GM19238 (cell line): ENCODE data around the gene NAV2.
A peak's percentile ranks its signal among the peaks of the same experiment; 100 is the strongest.
"Not testable (repeated sequence)": the region's sequence is repeated elsewhere in the genome, so short reads cannot be mapped to it uniquely, and the experiment has no call there.

Experiments
- DNase-seq: peaks from one replicate; pipeline ENCODE4 v3.0.0; 2011; ENCODE audit warnings: low spot score; ENCODE audit not compliant: insufficient read length

The NAV2 gene

DNA sequence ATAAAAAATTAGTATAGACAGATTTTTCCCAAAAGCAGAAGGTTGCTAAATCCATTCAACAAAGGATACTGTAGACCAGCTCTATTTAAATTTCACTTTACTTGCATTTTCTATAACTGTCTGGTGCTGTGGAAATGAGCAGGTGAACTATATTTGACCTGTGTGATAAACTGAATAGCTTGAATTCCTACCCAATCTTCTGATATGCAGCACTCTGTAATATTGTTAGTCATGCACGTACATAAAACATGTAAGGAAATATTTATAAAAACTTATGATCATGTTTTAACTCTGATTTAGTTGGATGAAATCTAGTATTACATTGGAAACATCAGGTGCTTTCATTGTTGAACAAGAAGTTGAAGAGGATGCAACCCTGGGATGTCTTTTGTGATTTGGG, 234.0 kb downstream of the NAV2 start:
- no peak for DNase-seq

DNA sequence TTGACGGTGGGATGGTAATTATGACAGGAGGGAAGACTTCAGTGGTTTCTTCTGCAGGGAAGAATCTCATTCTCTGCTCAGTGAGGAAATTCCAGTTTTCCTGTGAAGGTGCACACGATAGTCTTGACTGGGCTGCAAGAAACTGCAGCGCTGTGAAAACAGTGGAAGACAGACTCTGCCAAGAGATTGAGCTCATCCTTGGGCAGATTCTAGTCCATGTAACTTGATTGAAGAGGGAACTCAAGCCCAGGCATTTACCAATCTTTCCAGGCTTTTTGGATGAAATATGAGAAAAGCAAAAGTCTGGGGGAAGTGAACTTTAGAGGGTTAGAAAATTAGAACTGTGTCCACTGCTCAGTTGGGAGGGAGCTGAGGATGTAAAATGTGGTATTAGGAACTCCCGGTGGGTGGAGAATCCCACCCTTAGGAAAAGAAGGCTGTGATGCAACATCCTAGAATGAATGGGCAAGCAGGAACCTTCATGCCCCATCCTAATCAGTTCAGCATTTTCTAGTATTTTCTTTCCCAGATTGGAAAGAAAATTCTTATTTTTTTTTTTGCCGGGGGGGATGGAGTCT, 235.0 kb downstream of the NAV2 start:
- no peak for DNase-seq

- DNase-seq, result no peak
Observed at GRCh38 chr11:19949606-19950005, 237.0 kb downstream of the NAV2 start.

DNA sequence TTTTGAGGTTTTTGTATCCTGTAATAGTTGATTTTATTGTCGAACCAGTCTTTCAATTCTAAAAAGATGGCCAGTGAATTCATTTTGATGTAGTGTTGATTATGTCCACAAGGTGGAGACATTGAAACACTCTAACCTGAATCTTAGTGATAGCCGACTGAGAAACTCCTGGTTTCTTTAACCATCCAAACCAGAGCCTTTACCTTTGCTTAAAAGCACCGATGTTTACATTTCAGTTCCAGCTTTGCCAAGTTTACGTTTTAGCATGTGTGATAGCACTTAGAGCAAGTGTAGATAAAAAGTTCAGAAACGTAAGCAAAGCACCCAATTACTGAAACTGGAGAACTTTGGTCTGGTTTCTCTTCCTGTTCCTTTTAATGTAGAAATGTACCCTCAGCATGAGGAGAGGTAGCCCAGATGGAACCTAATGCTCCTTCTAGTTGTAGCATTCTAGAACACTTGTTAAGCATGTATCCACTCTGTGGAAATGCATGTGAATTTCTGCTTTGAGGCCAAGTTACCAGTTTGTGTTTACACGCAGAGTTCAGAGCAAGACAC, 239.0 kb downstream of the NAV2 start:
- DNase-seq, result peak; percentile 25

- no peak for DNase-seq
Observed at GRCh38 chr11:19952116-19952605, 239.5 kb downstream of the NAV2 start.

GRCh38 chr11:19952911-19953310, 240.3 kb downstream of the NAV2 start:
- no peak for DNase-seq

DNA sequence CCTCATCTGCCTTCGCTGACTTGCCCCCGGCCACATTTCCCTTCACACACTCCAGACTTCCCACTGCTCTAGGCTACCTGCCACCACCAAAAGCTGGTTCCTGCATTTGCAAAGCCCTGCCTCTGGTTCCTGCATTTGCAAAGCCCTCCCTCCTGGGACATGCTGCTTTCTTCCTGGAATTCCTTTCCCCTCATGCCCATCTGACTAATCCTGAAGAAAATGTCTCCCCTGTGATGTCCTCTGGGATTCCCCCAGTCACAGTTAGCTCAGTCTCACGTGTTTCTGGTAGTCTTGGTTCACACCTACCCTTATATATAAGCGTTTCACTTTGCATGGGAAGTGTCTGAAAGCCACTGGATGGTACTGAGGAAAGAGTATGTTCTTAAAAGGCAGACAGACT, 240.7 kb downstream of the NAV2 start:
- no peak for DNase-seq

- DNase-seq, result no peak
Observed at GRCh38 chr11:19953909-19954308, 241.3 kb downstream of the NAV2 start.

GRCh38 chr11:19954899-19955298, 242.3 kb downstream of the NAV2 start:
- DNase-seq, result no peak

DNA sequence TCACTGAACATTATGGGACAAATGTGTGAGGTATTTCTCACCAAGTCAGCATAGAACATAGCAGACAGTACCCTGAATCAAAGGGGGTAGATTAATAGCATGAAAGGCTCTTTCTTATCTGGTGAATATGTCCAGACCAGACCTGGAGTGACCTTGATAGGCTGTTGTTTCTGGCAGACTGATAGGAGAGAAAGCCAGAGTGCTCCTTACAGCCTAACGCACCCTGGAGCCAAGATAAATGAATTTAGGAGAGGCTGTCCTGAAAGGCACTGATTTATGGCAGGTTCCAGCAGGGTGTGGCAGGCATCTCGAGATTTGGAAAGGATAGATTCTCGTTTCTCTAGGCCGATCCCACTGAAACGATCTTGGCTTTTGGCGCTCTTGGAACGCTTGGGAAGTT, 243.0 kb downstream of the NAV2 start:
- no peak for DNase-seq

DNA sequence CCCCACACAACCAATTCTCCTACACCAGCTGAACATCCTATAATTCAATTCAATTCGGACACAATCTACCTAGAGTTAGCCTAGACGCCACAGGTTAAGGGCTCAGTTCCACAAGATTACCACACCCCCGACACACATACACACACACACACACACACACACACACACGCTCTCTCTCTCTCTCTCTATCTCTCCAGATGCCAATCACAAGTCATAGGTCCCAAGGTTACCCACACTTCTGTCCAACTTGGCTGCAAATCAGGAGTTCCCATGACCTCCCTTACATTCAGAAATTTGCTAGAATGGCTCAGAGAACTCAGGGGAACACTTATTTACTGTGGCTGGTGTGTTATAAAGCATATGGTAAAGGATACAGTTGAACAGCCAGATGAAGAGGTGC, 243.6 kb downstream of the NAV2 start:
- DNase-seq, result no peak

GRCh38 chr11:19957294-19957943, 244.8 kb downstream of the NAV2 start:
- DNase-seq, result no peak

DNA sequence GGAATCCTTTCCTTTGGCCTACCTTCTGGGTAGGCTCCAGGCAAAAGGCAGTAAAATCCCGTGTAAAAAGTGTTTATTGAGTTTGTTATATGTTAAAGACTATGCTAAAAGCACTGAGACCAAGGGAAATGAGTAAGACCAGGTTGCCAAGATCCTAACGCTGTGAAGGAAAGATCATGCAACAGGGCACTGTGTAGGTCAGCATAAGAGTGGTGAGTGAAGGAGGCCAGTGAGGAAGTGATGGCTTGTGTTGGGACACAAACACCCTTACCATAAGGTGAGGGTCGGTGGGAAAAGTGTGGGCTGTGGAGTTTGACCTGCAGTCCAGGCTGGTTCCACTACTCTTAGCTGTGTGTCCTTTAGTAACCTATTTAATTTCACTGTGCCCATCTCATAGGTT, 245.6 kb downstream of the NAV2 start:
- DNase-seq, result no peak

DNA sequence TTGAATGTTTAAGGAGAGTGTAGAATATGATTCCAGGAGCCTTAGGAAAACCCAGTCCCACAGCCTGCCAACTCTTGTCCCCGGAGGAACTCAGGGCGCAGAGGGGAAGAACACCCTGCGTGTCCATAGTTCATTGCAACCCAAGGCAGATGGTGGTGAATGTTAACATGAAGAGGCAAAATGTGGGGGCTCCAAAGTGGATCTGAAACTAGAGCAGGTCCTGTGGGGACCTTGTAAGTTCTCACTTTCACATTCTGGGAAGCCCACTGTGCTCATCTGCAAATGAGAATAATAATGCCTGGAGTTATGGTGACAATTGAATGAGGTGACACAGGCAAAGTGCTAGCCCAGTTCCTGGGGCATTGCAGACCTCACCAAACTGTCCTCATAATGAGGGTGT, 246.6 kb downstream of the NAV2 start:
- DNase-seq, result no peak

DNA sequence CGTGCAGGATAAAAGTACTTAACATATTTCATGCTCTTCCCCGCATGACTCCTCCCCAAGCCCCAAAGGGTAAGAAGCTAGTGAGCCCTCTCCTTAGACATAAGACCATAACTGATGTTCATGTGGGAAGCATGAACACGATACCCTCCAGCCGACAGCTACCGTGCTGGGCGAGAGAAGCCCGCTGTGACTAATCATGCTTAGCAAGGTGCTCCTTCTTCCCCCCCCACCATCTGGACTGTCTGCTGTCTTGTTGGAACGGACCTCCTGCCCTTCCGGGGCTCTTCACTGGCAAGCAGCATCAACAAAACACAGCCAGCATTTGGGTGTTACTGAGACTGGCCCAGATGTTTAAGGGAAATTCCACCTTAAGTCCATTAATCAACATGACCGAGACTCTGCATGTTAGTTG, 247.0 kb downstream of the NAV2 start:
- DNase-seq, result no peak

DNA sequence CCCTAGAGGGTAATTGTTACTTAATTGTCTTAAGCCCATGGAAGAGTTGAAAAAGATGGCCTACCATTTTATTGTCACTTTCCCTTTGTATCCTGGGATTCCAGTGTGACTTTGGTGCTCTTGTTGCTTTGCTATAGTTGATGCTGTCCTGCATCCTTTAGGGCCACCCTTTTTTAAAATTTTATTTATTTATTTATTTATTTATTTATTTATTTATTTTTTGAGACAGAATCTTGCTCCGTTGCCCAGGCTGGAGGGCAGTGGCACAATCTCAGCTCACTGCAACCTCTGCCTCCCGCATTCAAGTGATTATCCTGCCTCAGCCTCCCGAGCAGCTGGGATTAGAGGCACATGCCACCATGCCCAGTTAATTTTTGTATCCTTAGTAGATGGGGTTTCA, 247.8 kb downstream of the NAV2 start:
- DNase-seq, result not testable (repeated sequence)

DNA sequence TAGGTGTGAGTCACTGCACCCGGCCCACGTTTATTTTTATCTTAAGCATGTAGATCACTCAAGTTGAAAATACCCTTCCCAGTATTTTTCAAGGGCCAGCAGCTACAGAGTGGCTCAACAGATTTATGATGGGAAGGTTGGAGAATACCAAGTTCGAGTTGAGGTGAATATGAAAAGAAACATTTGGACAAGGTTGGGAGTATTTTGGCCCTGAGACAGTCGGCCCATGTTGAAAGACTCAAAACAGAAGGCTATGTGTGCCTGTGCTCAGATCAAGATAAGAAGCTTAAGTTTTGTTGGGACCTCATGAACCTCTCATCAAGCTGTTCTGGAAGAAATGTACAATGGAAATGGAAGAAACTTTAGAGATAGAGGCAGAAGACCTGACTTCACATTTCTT, 248.6 kb downstream of the NAV2 start:
- no peak for DNase-seq

GRCh38 chr11:19962053-19962800, 249.6 kb downstream of the NAV2 start:
- no peak for DNase-seq

- DNase-seq, result no peak
Observed at GRCh38 chr11:19962801-19963175, 250.2 kb downstream of the NAV2 start.

- no peak for DNase-seq
Observed at GRCh38 chr11:19963697-19964387, 251.2 kb downstream of the NAV2 start.

DNA sequence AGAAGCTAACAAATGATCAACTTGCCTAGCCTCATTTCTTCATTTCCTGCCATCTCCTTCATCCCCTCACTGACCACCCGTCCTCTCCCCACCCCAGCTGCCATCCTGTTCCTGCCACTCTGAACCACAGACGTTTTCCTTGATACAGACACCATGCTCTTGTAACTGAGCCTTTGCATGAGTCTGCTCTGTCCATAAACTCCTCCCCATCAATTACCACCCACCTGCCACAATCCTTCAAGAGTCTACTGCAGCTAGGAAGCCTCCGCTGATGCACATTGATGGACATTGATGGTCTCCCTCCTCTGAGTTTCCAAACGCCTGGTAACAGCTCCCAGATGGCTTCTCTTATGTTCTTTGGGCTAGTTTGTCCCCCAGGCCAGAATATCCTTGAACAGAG, 253.8 kb downstream of the NAV2 start:
- no peak for DNase-seq

DNA sequence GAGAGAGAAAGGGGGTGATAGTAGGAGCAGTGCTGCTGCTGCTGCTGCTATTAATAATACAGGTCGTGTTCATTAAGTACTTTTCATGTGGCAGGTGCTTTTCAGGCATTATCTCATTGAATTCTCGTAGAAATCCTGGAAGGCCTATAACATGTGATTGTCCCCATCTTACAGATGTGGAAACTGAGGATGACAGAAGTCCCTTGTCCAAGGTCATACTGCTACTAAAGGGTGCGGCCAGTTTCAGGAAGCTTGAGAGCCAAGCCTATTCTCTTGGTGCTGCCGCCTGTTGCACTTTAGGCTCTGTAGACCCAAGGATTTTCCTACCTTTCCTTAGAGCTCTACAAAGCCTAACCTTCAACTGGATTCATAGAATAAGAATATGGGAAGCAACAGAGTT, 254.3 kb downstream of the NAV2 start:
- DNase-seq, result no peak
